HepG2 (cell line): ENCODE results near the gene RACGAP1. TPM values are rescaled to one million over a fixed set of nuclear protein-coding genes. Genes with fewer than 3 reads are reported as not detected.

Experiments used
- HNRNPK ChIP-seq: fragments of 200-400 bp; formaldehyde crosslinking; IDR thresholded peaks from 2 replicates; pipeline ENCODE4 v1.6.1; 2018; ENCODE audit warnings: low read length, low read depth, moderate library complexity, mild to moderate bottlenecking; ENCODE audit not compliant: poor library complexity, severe bottlenecking
- NFRKB ChIP-seq: fragments of 450-650 bp; IDR thresholded peaks from 2 replicates; pipeline ENCODE4 v1.6.1; 2017
- PCBP1 ChIP-seq: fragments of 200-400 bp; formaldehyde crosslinking; IDR thresholded peaks from 2 replicates; pipeline ENCODE4 v1.6.1; 2017; ENCODE audit warnings: mild to moderate bottlenecking, low read depth, low read length, borderline replicate concordance
- RCOR2 ChIP-seq: IDR thresholded peaks from 2 replicates; pipeline ENCODE4 v1.6.1; 2016; ENCODE audit warnings: missing biosample characterization, missing genetic modification reagents
- SOX5 ChIP-seq: IDR thresholded peaks from 2 replicates; pipeline ENCODE4 v1.6.1; 2016; ENCODE audit warnings: borderline replicate concordance
- TAF15 ChIP-seq: fragments of 200-400 bp; formaldehyde crosslinking; IDR thresholded peaks from one replicate; pipeline ENCODE4 v1.6.1; 2018; ENCODE audit warnings: mild to moderate bottlenecking, low read depth, low read length; ENCODE audit not compliant: poor library complexity, severe bottlenecking
- TSC22D2 ChIP-seq: sonication (generic); formaldehyde crosslinking; IDR thresholded peaks from 2 replicates; pipeline ENCODE4 v1.5.1; 2020; ENCODE audit warnings: missing genetic modification reagents, mild to moderate bottlenecking, borderline replicate concordance
- XRCC5 ChIP-seq: fragments of 200-400 bp; formaldehyde crosslinking; optimal IDR thresholded peaks from 2 replicates; pipeline ENCODE3; 2017; ENCODE audit warnings: mild to moderate bottlenecking, low read length
- ZMYM4 ChIP-seq: sonication (generic); formaldehyde crosslinking; IDR thresholded peaks from 2 replicates; pipeline ENCODE4 v1.8.1; 2023; ENCODE audit warnings: mild to moderate bottlenecking, missing genetic modification reagents
- ZNF136 ChIP-seq: sonication (generic); formaldehyde crosslinking; IDR thresholded peaks from 2 replicates; pipeline ENCODE4 v1.8.1; 2022; ENCODE audit warnings: low read depth, mild to moderate bottlenecking, moderate library complexity, missing genetic modification reagents
- ZNF343 ChIP-seq: sonication (generic); formaldehyde crosslinking; IDR thresholded peaks from 2 replicates; pipeline ENCODE4 v1.4.0; 2020; ENCODE audit warnings: mild to moderate bottlenecking, missing genetic modification reagents
- ZNF629 ChIP-seq: sonication (generic); formaldehyde crosslinking; conservative IDR thresholded peaks from 2 replicates; pipeline ENCODE4 v1.5.0; 2020; ENCODE audit warnings: missing genetic modification reagents
- polyA plus RNA-seq, 8 experiments: library from polyadenylated mRNA; depleted of rRNA in 3 of 8; stranded (reverse) in 7 of 8; unstranded in 1 of 8; fragments of >200 nt; fragmentation: Illumina TruSeq in 4 of 8; extraction: Trizol in 4 of 8; gene quantifications; 2 replicates each; pipeline versions ENCODE4 v1.2.1 to v1.2.3, GENCODE V29; 2011 to 2016; ENCODE audit warnings: low read depth in 4 of 8, missing spikeins in 1 of 8, mixed read lengths in 1 of 8; ENCODE audit not compliant: insufficient read depth in 1 of 8
- total RNA-seq, 5 experiments: library from RNA; depleted of rRNA; stranded (reverse); fragments of >200 nt; fragmentation: Illumina TruSeq; extraction: Trizol; gene quantifications; 2 replicates each; pipeline ENCODE4 v1.2.3, GENCODE V29; 2016; ENCODE audit warnings: low read depth in 1 of 5
- TF ChIP-seq, protein P1 (sequence below): sonication (generic); formaldehyde crosslinking; IDR thresholded peaks from 2 replicates; pipeline ENCODE4 v1.4.0; 2020; ENCODE audit warnings: missing genetic modification reagents
- TF ChIP-seq, protein P2 (sequence below): sonication (generic); formaldehyde crosslinking; conservative IDR thresholded peaks from 2 replicates; pipeline ENCODE4 v1.8.0; 2022; ENCODE audit warnings: missing genetic modification reagents
- TF ChIP-seq, protein P3 (sequence below): sonication (generic); formaldehyde crosslinking; IDR thresholded peaks from 2 replicates; pipeline ENCODE4 v1.4.0; 2020; ENCODE audit warnings: mild to moderate bottlenecking, missing genetic modification reagents

The RACGAP1 gene
- total and polyA plus RNA-seq, 2 of the 13 experiments (the other 11 are each of a cell fraction or from before 2014, with no cell fraction given), result 16.7 to 57.9 TPM

DNA sequence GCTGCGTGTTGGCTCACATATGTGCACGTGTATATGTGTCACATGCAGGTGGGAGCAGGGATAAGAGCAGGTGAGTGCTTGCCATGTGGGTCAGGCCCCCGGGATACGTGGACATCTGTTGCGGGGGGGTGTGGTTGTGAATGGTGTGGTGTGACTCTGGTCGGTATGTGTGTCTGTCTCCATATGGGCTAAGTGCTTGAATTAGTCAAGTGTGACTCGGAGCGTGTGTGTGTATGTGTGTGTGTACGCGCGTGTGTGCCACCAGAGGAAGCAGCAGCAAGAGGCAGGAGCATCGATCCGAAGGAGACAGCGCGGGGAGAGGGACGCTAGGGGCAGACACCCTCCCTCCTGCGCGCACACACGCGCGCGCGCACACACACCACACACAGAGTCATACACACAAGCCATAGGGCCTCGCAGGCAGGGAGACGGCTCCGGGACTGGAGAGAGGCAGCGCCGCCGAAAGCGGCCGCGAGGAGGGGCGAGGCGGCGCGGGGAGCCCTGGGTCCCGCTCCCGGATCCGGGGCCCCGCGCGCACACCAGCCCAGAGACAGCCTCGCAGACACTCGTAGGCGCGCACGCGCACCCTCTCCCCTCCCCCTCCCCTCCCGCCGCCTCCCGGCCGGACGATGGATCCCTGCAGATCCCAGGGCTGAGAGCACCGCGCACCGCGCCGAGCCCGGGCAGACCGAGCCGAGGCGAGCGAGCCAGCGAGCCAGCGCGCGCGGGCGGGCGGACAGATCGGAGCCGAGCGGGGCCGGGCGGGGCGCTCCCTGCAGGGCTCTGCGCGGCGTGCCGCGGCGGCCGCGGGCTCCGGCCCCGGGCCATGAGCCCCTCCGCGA, 31.9 kb upstream of the RACGAP1 start, which contains the start of gene ASIC1 (continued):
- TF ChIP-seq ZMYM4 (CRISPR knock-in tag) (peak; percentile 10; the same call in 1 of the 2 replicates), RCOR2 (no peak), ZNF136 (CRISPR knock-in tag) (no peak), XRCC5 (peak; percentile 23), PCBP1 (peak; percentile 35; the same call in 1 of the 2 replicates), ZNF629 (CRISPR knock-in tag) (no peak), ZNF343 (CRISPR knock-in tag) (0 out of 2 replicates have a peak, but pooled peaks have one; percentile 36), TSC22D2 (CRISPR knock-in tag) (no peak), SOX5 (CRISPR knock-in tag) (no peak), NFRKB (no peak), TAF15 (no peak), HNRNPK (peak; percentile 67)
- TF ChIP-seq, protein P1, sequence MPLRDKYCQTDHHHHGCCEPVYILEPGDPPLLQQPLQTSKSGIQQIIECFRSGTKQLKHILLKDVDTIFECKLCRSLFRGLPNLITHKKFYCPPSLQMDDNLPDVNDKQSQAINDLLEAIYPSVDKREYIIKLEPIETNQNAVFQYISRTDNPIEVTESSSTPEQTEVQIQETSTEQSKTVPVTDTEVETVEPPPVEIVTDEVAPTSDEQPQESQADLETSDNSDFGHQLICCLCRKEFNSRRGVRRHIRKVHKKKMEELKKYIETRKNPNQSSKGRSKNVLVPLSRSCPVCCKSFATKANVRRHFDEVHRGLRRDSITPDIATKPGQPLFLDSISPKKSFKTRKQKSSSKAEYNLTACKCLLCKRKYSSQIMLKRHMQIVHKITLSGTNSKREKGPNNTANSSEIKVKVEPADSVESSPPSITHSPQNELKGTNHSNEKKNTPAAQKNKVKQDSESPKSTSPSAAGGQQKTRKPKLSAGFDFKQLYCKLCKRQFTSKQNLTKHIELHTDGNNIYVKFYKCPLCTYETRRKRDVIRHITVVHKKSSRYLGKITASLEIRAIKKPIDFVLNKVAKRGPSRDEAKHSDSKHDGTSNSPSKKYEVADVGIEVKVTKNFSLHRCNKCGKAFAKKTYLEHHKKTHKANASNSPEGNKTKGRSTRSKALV (CRISPR knock-in tag), result peak; percentile 89
- TF ChIP-seq, protein P2, sequence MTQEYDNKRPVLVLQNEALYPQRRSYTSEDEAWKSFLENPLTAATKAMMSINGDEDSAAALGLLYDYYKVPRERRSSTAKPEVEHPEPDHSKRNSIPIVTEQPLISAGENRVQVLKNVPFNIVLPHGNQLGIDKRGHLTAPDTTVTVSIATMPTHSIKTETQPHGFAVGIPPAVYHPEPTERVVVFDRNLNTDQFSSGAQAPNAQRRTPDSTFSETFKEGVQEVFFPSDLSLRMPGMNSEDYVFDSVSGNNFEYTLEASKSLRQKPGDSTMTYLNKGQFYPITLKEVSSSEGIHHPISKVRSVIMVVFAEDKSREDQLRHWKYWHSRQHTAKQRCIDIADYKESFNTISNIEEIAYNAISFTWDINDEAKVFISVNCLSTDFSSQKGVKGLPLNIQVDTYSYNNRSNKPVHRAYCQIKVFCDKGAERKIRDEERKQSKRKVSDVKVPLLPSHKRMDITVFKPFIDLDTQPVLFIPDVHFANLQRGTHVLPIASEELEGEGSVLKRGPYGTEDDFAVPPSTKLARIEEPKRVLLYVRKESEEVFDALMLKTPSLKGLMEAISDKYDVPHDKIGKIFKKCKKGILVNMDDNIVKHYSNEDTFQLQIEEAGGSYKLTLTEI (CRISPR knock-in tag), result no peak
- TF ChIP-seq, protein P3, sequence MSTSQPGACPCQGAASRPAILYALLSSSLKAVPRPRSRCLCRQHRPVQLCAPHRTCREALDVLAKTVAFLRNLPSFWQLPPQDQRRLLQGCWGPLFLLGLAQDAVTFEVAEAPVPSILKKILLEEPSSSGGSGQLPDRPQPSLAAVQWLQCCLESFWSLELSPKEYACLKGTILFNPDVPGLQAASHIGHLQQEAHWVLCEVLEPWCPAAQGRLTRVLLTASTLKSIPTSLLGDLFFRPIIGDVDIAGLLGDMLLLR (CRISPR knock-in tag), result no peak
